A549 (cell line): ENCODE measurements around the gene TRAPPC3. TPM values are rescaled to one million over a fixed set of nuclear protein-coding genes. Genes with fewer than 3 reads are reported as not detected.

ENCODE experiments used
- ATAC-seq, 2 experiments: fragments of 200-7000 bp in 1 of 2; fragments of >200 bp in 1 of 2; cut with Nextera tagmentation in 1 of 2; cut with Tn5 transposase in 1 of 2; 3 replicates each; pipeline versions ENCODE4 v1.8.0 to v1.9.1; 2018 to 2020; ENCODE audit warnings: mild to moderate bottlenecking in 1 of 2, moderate library complexity in 1 of 2
- CTCF ChIA-PET: fragments of 300-600 bp; sonication (Branson Sonifier 250); formaldehyde crosslinking; extraction: SDS; loops from one replicate; lab custom pipeline; 2021; ENCODE audit warnings: antibody characterized with exemption, inconsistent platforms; lab: Yijun Ruan, JAX
- POLR2A ChIA-PET: fragments of 350-600 bp; formaldehyde crosslinking; extraction: SDS; loops from one replicate; lab custom pipeline; 2021; ENCODE audit warnings: antibody characterized with exemption, inconsistent platforms; lab: Yijun Ruan, JAX
- DNase-seq, 2 experiments: peaks; one replicate each; pipeline versions ENCODE4 v3.0.0 to v3.0.0-alpha.2; 2011 to 2016; ENCODE audit warnings: low read depth in 1 of 2, low spot score in 1 of 2
- FAIRE-seq: peaks from 2 replicates; lab custom pipeline; 2011; peaks lifted over from hg19 to GRCh38; lab: Jason Lieb, UNC
- H3K27ac ChIP-seq, 2 experiments: fragments of >200 bp; sonication (Bioruptor Twin); formaldehyde crosslinking; 3 replicates each; pipeline ENCODE4 v1.5.1; 2016 to 2017
- H3K4me1 ChIP-seq: fragments of >200 bp; sonication (Bioruptor Twin); formaldehyde crosslinking; 3 replicates; pipeline ENCODE4 v1.6.1; 2016
- H3K4me2 ChIP-seq: fragments of >200 bp; sonication (Bioruptor Twin); formaldehyde crosslinking; 3 replicates; pipeline ENCODE4 v1.6.1; 2016
- H3K4me3 ChIP-seq: fragments of >200 bp; sonication (Bioruptor Twin); formaldehyde crosslinking; 3 replicates; pipeline ENCODE4 v1.5.1; 2016
- H3K9me3 ChIP-seq: fragments of >200 bp; sonication (Bioruptor Twin); formaldehyde crosslinking; 3 replicates; pipeline ENCODE4 v1.6.1; 2016
- BCL3 ChIP-seq: fragments of >200 bp; sonication (Bioruptor Twin); formaldehyde crosslinking; IDR thresholded peaks from 3 replicates; pipeline ENCODE4 v1.6.1; 2016
- CBX8 ChIP-seq: fragments of 200-600 bp; sonication (generic); IDR thresholded peaks from 2 replicates; pipeline ENCODE4 v1.6.1; 2016
- CHD4 ChIP-seq: fragments of 200-600 bp; sonication (generic); IDR thresholded peaks from 2 replicates; pipeline ENCODE4 v1.6.1; 2016; ENCODE audit warnings: antibody characterized with exemption, mild to moderate bottlenecking, borderline replicate concordance
- CTCF ChIP-seq: fragments of >200 bp; sonication (Bioruptor Twin); formaldehyde crosslinking; IDR thresholded peaks from 3 replicates; pipeline ENCODE4 v1.5.1; 2016
- E2F6 ChIP-seq: IDR thresholded peaks from 2 replicates; pipeline ENCODE4 v1.6.1; 2012; ENCODE audit warnings: low read depth, borderline replicate concordance
- EHF ChIP-seq: fragments of 250-450 bp; sonication (Bioruptor Pico); IDR thresholded peaks from 2 replicates; pipeline ENCODE4 v1.5.0; 2020; ENCODE audit warnings: mild to moderate bottlenecking
- FOSB ChIP-seq: fragments of 250-450 bp; sonication (Bioruptor Pico); IDR thresholded peaks from 2 replicates; pipeline ENCODE4 v1.5.0; 2020; ENCODE audit warnings: mild to moderate bottlenecking, moderate library complexity
- FOSL2 ChIP-seq, 2 experiments: fragments of 450-650 bp in 1 of 2; fragments of >200 bp in 1 of 2; sonication (Bioruptor Twin) in 1 of 2; formaldehyde crosslinking; IDR thresholded peaks; 2 replicates each; pipeline versions ENCODE4 v1.5.0 to v1.6.1; 2016 to 2020; ENCODE audit warnings: mild to moderate bottlenecking in 1 of 2, moderate library complexity in 1 of 2
- FOXS1 ChIP-seq: fragments of 250-450 bp; sonication (Bioruptor Pico); IDR thresholded peaks from 2 replicates; pipeline ENCODE4 v1.5.0; 2020; ENCODE audit warnings: mild to moderate bottlenecking, moderate library complexity
- HEYL ChIP-seq: fragments of 250-450 bp; sonication (Bioruptor Pico); IDR thresholded peaks from 2 replicates; pipeline ENCODE4 v1.8.0; 2021; ENCODE audit warnings: mild to moderate bottlenecking, moderate library complexity
- HMGXB4 ChIP-seq: fragments of 250-450 bp; sonication (Bioruptor Pico); IDR thresholded peaks from 2 replicates; pipeline ENCODE4 v1.5.0; 2021; ENCODE audit warnings: mild to moderate bottlenecking, moderate library complexity, borderline replicate concordance
- HOXB13 ChIP-seq: fragments of 250-450 bp; sonication (Bioruptor Pico); IDR thresholded peaks from 2 replicates; pipeline ENCODE4 v1.5.0; 2020; ENCODE audit warnings: low read depth, mild to moderate bottlenecking, moderate library complexity
- JUN ChIP-seq, 2 experiments: fragments of >200 bp; sonication (Bioruptor Twin); formaldehyde crosslinking; IDR thresholded peaks; 2 replicates in 1 of 2; 3 replicates in 1 of 2; pipeline ENCODE4 v1.6.1; 2016 to 2017
- MAFK ChIP-seq: fragments of 450-650 bp; IDR thresholded peaks from 2 replicates; pipeline ENCODE4 v1.6.1; 2014; ENCODE audit not compliant: partially characterized antibody
- MYC ChIP-seq: IDR thresholded peaks from 2 replicates; pipeline ENCODE4 v1.6.1; 2012; ENCODE audit warnings: mild to moderate bottlenecking, inconsistent platforms, low read length, improper control_type of control experiment, borderline replicate concordance
- NPAS2 ChIP-seq: fragments of 250-450 bp; sonication (Bioruptor Pico); IDR thresholded peaks from 2 replicates; pipeline ENCODE4 v1.8.0; 2022; ENCODE audit warnings: mild to moderate bottlenecking, moderate library complexity, borderline replicate concordance
- NR3C1 ChIP-seq: fragments of >200 bp; sonication (Bioruptor Twin); formaldehyde crosslinking; IDR thresholded peaks from 3 replicates; pipeline ENCODE4 v1.6.1; 2017
- POLR2A ChIP-seq: IDR thresholded peaks from 2 replicates; pipeline ENCODE4 v1.6.1; 2012; ENCODE audit warnings: mild to moderate bottlenecking, low read length
- SMC3 ChIP-seq: fragments of >200 bp; sonication (Bioruptor Twin); formaldehyde crosslinking; IDR thresholded peaks from 3 replicates; pipeline ENCODE4 v1.6.1; 2018; ENCODE audit warnings: inconsistent platforms
- SREBF2 ChIP-seq: fragments of 450-650 bp; IDR thresholded peaks from 2 replicates; pipeline ENCODE4 v1.6.1; 2014; ENCODE audit warnings: mild to moderate bottlenecking, moderate library complexity
- ZFP36 ChIP-seq: fragments of 450-650 bp; IDR thresholded peaks from 2 replicates; pipeline ENCODE4 v1.6.1; 2014; ENCODE audit warnings: borderline replicate concordance; ENCODE audit not compliant: partially characterized antibody
- WGBS: methylation state at CpG from one replicate; pipeline ENCODE4 v1.1.6; 2017; ENCODE audit errors: missing lambda C conversion rate; 5-methylcytosine and 5-hydroxymethylcytosine counted together
- polyA plus RNA-seq, 4 experiments: library from polyadenylated mRNA; depleted of rRNA in 3 of 4; stranded (reverse); fragments of >200 nt; fragmentation: RNase III in 1 of 4; extraction: RNeasy Plus Mini Kit Qiagen cat#74134 plus additional on column Dnase treatment in 1 of 4; gene quantifications; 2 replicates in 3 of 4; 3 replicates in 1 of 4; pipeline ENCODE4 v1.2.3, GENCODE V29; 2011 to 2017

The TRAPPC3 gene
- polyA plus RNA-seq, 2 of the 4 experiments (the other 2 are of a cell fraction) = 62.2 to 103 TPM

GRCh38 chr1:36150296-36151133, 1.2 kb upstream of the TRAPPC3 start:
- ATAC-seq (peak; percentile 84 to 88), FAIRE-seq (no peak), DNase-seq (peak; percentile 82 to 93)
- Histone ChIP-seq H3K4me2 (peak overlapping the region; percentile 92), H3K4me3 (no peak overlapping the region), H3K9me3 (no peaks in the 10 kb centered on the region), H3K4me1 (peaks cover 40% of the 10 kb centered on the region), H3K27ac (peak overlapping the region; percentile 98)
- 0% methylated on average over 4 of the region's 12 CpGs for WGBS
- POLR2A ChIA-PET = interaction anchor here (0.8 to 3.4 kb wide), 11 partner anchors 10 to 314 kb away, joined by 3 to 23 read pairs (median 7); partner anchors contain the start of genes LSM10, MRPS15, SH3D21 and THRAP3
- TF ChIP-seq MAFK (peak; percentile 44), HMGXB4 (CRISPR knock-in tag) (no peak), CHD4 (no peak), SREBF2 (no peak), FOXS1 (CRISPR knock-in tag) (no peak), NPAS2 (CRISPR knock-in tag) (no peak), HEYL (CRISPR knock-in tag) (no peak), ZFP36 (no peak), POLR2A (peak; percentile 48; the same call in 1 of the 2 replicates), BCL3 (0 out of 3 replicates have a peak, but pooled peaks have one; percentile 50), FOSL2 (IDR thresholded peaks at IDR 0.05) (no peak), FOSL2 (CRISPR knock-in tag; IDR thresholded peaks at IDR 0.05) (peak; percentile 59), FOSB (CRISPR knock-in tag) (no peak), CTCF (no peak), E2F6 (no peak), SMC3 (peak; percentile 6; the same call in 1 of the 3 replicates), CBX8 (no peak), JUN (IDR thresholded peaks at IDR 0.05) (peak in 1 of 2 experiments; percentile 16; a peak in 1 of 5 replicates)
- CTCF ChIA-PET = interaction anchor here (0.6 to 5.2 kb wide), 63 partner anchors 12 to 1304 kb away, joined by 3 to 114 read pairs (median 5); partner anchors contain the start of genes OSCP1 and THRAP3

- peak; percentile 6 to 12; a peak in 4 of 6 replicates for ATAC-seq
- no peak for DNase-seq
- peaks cover 35% of the 10 kb centered on the region for H3K4me1 ChIP-seq
- no peak for FAIRE-seq
- no peak overlapping the region for H3K4me3 ChIP-seq
- WGBS = 0% methylated on average over 6 of the region's 6 CpGs
- H3K9me3 ChIP-seq = no peaks in the 10 kb centered on the region
- CTCF ChIA-PET = interaction anchor here (0.6 to 5.2 kb wide), 65 partner anchors 12 to 1305 kb away, joined by 3 to 114 read pairs (median 5); partner anchors contain the start of genes OSCP1 and THRAP3
- TF ChIP-seq CHD4 (0 out of 2 replicates have a peak, but pooled peaks have one; percentile 65), EHF (CRISPR knock-in tag) (no peak), E2F6 (no peak), MYC (no peak), HOXB13 (CRISPR knock-in tag) (no peak), NR3C1 (no peak), SMC3 (no peak)
- H3K4me2 ChIP-seq = peak overlapping the region; percentile 92
- POLR2A ChIA-PET = interaction anchor here (0.8 to 3.4 kb wide), 11 partner anchors 11 to 314 kb away, joined by 3 to 23 read pairs (median 7); partner anchors contain the start of genes LSM10, MRPS15, SH3D21 and THRAP3
- peak overlapping the region; percentile 98 for H3K27ac ChIP-seq
These were observed 648 bp upstream of the TRAPPC3 start for GRCh38 chr1:36149973-36150295.
